ENCODE results near the gene COL5A2.

COL5A2 gene

DNA sequence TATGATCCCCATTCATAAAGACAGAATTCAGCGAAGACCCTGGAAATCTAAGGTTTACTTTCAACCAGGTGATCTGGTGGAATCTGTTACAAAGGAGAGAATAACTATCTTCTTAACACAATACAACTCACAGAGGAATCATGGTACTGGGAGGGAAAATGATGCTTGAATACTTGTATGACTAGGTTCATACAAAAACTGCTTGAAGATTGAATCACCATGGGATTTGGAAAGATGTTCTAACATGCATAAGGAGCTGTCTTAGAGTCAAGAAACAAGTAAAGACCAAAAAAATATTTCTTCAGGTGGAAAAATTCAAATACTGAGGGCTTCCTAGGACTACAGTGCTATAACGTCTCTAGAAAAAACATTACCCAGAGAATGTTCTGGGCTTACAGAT is 32.2 kb downstream of the COL5A2 start:
- no peak for DNase-seq (ENCODE audit: low spot score)

DNA sequence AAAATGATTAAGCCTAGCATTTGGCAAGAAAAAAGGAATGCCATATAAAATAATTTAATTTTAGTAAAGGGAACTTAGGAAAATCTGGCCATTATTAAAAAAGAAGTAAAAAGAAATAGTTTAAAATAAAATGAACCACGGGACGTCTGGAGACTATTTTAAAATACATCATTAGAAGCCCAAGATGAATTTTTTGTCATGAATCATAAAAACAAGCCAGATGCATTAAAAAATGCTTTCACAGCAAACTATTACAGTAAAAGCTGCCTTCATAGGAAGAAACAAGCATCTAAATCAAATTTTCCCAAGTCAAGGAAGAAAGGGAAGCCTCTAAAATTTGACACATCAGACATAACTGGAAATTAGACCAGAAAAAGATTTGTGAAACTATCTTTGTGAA is 33.0 kb downstream of the COL5A2 start:
- no peak for DNase-seq (ENCODE audit: low spot score)

DNA sequence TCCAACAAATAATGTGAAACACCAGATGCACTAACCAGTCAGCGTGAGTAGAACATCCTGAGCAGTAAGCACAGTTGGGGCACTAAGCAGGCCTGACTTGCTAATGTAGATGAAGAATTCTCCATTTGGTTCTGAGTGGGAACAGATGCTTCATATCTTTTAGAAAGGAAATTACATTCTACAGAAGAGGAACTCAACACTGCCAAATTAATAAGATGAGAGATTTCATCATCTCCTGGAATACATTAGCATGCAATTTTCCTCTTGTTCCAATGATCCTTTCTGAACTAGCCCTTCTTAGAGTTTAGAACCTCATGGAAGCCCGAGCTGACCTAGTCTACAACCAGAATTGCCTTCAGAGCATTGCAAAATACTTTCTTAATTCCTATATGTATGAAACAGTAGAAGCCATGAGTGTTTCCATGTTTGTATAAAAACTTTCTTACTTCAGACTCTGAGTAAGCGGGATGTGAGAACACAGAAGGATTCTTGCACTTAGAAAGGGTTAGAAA is 34.8 kb downstream of the COL5A2 start:
- DNase-seq (ENCODE audit: low spot score) = no peak

DNA sequence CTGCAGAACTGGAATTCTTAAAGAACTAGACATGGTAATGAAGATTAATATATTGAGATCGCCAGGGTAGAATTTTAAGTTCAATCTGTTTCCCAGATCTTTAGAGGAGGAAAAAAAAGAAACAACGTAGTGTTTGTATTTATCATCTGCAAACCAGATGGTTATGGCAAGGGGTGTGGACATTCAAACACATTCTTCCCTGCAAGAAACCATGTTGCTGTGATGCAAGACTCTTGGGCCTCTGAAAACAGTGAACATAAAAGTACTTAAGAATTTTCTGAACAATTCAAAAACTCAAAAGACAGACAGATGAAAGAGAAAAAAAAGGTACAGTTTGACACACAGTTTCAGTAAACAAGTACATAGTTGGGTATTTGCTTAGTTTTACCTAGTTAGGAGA is 35.6 kb downstream of the COL5A2 start:
- no peak for DNase-seq (ENCODE audit: low spot score)

DNA sequence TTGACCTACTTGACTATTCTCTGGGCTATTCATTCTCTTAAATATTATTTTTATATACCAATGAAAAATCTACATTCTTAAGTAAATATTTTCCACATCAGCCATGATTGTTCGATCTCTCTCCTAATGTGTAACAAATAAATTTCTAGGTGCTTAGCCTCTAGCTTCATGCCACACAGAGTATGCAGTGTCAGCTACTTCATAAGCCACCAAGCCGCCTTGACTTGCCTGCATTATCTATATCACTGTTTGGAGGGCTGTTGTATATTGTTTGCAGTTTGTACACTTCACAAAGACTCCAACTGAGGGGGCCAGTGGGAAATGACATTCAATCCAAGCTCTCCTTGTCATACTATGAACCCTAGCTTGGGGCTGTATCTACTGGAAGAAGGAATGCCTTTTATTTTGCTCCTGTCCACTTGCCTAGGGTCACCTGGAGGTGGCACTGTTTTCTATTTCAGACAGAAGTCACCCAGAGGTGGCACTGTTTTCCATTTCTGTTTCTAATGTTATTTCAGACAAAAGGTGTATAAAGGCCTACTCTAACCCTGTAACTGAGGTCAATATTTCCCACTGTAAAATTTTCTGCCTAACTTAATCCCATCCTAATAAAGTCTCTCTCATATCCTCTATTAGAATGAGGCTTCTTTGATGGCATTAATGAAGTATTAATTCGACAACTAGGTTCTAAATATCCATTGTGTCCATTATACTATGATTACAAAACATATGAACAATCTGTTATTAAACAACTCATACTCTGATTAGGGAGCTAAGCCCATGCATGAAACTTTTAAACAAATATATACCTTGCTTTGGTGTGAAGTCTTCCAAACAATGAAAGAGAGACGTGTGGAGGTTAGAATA is 36.4 kb downstream of the COL5A2 start:
- no peak for DNase-seq (ENCODE audit: low spot score)

DNA sequence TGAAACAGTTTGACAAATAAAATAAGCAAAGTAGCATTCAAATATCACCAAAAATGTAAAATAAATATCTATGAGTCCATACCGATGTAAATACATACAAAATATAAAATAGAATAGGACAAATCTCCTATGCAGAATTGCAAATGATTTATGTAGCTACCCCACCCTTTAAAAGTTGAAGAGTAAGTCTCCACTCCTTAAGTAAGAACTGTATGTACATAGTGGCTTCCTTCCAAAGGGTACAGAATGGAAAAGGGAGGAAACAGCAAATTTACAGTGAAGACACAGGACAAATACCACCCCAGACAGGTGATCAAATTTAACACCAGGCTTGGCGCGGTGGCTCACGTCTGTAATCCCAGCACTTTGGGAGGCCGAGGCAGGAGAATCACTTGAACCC is 40.8 kb downstream of the COL5A2 start:
- no peak for DNase-seq (ENCODE audit: low spot score)

DNA sequence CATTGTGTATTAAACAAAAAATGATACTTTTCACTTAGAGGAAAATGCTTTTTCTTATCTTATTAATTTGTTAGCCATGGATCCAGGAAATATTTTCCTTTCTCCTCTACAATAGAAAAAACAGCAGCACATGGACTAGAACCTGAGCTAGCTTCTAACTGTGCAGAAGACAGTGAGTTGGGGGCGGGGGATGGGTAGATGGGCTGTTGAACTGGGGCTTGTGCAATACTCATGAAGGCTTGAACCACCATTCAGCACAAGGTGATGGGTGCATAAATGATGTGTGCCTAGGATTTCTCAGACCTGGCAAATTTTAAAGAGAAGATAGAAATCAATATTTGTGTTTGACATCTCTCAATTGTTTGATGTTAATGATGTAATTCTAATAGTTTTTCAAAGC is 42.0 kb downstream of the COL5A2 start:
- no peak for DNase-seq (ENCODE audit: low spot score)

DNA sequence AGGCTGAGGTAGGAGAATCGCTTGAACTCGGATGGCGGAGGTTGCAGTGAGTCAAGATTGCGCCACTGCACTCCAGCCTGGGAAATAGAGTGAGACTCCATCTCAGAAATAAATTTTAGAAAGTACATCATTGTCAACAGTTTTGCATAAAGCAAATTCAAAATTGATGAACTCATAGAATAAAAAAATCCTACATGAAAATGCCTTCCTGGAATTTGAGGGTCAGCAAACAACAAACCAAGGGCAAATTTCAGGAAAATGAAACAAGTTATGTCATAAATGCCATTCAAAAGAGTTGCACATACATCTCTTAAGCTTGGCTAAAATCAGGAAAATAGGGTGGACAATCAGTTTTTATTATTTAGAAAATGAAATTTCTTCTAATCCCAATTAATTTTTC is 45.1 kb downstream of the COL5A2 start:
- no peak for DNase-seq (ENCODE audit: low spot score)

DNA sequence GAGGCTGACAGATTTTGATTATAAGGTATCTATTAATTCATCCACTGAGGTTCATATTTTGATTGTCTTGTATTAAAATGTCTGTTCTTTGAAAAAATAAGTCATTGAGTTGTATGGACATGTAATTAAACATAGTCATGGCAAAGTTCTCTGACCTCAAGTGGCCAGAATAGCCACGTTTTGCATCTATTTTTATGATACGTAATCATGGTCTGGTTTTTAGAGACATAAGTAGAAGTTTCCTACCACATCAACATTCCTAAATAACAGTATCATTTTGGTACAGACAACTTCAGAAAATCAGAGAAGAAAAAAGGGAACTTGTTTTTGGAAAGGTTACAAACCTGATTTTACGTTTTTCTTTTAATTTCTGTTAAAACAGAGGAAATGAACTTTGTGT is 47.6 kb downstream of the COL5A2 start:
- no peak for DNase-seq (ENCODE audit: low spot score)

DNA sequence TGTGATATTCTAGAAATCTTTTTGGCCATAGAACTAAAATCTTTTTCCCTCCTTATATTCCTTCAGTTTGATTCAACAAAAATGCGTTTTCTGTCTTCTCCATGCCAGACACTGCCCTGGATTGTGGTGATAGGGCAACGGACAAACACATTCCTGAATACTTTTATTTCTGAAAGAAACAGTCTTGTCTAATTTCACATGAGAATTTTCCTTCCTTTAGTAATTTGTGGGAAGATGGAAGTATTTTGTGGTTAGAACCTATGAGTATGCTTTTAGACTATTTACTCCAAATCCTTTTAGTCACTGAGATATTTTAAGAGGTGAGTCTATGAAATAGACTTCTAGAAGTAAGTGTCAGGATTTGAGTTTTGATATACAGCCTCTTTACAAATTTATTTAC is 49.6 kb downstream of the COL5A2 start:
- no peak for DNase-seq (ENCODE audit: low spot score)

DNA sequence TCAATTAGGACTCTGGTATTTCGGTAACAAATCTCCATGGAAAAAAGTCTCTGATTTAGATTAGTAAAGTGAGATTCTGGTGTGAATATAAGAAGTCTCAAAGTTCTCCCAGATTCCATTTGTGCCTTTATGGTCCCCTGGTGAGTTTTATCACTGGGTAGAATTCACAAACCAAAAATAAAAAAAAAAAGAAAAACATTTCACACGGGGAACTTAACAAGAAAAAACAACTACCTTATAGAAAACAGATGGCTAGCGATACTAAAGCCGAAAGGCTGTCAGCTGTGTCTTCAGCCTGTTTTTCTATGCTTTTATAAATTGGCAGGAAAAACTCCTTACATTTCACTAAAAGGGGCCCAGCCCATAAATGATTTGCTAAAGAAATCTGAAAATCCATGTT is 50.6 kb downstream of the COL5A2 start:
- DNase-seq (ENCODE audit: low spot score) = no peak

DNA sequence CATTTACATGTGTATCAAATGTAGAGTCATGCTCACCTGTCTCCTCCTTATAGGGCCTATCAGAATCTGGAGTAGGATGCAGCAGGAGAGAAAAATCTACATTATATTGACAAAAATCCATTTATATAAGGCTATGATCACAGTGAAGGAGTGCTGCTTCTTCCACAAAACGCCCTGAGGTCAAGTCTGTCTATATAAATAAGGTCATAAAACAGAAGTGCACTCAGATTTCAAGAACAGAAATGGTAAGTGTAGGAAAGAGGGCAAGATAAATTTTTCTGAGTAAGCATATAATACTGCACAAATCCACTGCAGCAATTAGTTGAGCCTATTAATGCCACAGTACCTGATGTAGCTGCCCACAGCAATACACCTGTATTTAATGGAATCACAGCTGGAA is 51.8 kb downstream of the COL5A2 start:
- no peak for DNase-seq (ENCODE audit: low spot score)

DNA sequence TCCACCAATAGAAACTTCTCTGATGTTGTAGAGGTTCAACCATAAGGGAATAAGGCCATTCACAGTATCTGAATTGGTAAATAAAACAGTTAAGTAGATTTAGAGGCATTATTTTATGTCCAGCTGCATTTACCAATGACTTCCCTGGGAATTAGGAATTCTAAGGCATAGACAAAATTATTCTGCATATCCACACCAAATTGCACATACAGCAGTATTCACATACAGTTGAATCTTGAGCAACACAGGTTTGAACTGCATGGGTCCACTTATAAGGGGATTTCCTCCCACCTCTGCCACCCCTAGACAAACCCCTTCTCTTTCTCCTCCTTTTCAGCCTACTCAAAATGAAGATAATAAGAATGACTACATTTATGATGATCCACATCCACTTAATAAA is 54.4 kb downstream of the COL5A2 start:
- DNase-seq (ENCODE audit: low spot score) = no peak

DNA sequence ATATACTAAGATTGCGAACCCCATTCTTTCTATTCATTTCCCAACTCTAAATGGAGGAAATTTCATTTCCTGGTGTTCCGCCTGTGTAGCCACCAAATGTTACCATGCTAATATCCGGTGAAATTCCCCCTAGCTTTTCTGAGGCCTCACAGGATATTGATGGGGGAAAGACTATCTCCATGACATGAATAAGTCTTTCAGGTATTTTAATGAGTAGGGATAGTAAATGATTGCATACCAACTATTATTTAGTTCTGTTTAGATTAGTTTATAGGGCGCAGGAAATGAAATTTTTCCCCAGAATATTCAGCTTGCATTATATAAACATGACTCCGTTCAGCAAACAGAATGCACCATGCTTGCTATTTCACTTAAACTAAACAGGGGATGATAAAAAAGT is 55.4 kb downstream of the COL5A2 start:
- no peak for DNase-seq (ENCODE audit: low spot score)

DNA sequence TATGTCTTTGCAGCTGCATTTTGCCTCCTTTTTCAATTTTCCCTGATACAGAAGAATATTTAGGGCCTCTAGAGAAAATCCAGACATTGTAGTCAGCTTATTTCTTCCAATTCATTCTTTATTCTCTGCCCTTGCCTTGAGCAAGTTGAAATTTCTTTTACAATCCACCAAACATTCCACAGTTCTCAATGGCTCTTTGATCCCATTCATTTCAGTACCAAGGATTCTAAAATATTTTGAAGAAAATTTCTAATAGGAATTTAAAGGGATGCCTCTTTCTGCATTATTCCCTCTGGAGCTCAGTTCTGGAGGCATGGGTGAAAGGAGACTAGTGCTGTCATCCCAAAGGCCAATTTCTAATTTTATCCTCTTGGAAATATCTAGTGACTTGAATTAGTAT is 61.2 kb downstream of the COL5A2 start:
- no peak for DNase-seq (ENCODE audit: low spot score)

DNA sequence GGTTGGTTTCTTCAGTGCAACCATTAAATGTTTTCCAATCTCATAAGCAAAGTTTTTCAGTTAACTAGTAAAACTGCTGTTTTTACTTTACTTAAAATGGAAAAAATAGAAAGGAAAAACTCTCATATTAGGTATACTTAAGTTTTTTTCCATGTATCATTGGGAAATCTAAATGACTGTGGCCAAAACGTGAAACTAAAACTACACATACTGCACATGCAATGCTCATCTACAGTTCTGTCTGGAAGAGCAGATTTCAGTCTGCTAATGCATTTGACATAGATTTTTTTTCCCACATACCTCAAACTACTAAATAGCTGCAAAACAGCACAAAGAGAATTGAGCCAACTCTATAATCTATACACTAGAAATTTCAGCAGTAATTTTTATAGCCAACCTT is 62.6 kb downstream of the COL5A2 start:
- DNase-seq (ENCODE audit: low spot score) = no peak

DNA sequence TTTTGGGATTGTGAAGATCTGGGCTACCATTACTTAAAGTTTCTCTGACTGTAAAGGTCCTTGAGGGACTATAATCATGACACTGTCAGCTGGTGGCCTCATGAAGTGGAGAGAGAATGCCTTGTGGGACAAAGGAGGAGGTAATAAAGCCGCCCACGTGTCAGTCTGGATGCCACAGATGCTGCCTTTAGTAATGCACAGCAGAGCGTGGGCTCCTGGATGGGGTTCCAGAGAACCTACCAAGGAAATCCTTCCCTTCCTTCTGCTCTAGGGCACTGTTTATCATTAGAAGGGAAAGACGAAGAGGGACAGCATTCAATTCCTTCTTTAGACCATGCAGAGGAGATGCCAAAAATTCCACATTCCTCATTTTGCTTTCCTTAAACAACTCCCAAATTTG is 63.5 kb downstream of the COL5A2 start:
- no peak for DNase-seq (ENCODE audit: low spot score)

DNA sequence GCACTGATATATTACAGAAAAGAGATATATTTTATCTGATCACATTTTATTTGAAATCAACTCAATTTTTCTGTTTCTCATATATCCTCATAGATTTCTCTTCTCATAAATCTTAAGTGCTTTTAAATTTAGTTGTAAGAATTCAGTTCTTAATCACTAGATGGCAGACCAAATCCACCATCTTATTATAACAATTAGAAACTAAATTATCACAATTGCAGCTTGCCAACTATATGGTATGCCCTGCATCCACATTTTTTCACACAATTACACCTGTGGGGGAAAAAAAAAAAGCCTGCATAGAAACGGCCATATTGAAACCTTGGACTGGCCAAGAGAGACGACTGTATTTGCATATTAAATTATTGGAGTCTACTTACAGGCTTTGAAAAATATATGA is 64.4 kb downstream of the COL5A2 start:
- no peak for DNase-seq (ENCODE audit: low spot score)

DNA sequence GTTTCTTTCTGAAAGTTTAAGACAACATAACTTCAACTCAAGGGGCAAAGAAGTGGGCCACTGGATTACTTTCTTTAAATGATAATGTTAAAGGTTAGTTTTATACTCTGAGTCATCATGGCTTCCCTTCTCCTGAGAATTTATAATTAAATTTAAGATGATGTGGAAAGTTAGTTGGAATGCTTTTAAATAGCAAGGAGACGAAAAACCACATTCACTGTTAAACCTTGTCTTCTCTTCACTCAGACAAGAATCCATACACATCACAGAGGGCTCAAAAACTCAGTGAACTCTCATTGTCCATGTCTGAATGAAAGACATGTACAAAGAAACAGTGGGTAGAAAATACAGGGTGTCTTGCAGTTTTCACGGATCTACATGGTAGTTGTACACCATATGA is 65.6 kb downstream of the COL5A2 start:
- no peak for DNase-seq (ENCODE audit: low spot score)

DNA sequence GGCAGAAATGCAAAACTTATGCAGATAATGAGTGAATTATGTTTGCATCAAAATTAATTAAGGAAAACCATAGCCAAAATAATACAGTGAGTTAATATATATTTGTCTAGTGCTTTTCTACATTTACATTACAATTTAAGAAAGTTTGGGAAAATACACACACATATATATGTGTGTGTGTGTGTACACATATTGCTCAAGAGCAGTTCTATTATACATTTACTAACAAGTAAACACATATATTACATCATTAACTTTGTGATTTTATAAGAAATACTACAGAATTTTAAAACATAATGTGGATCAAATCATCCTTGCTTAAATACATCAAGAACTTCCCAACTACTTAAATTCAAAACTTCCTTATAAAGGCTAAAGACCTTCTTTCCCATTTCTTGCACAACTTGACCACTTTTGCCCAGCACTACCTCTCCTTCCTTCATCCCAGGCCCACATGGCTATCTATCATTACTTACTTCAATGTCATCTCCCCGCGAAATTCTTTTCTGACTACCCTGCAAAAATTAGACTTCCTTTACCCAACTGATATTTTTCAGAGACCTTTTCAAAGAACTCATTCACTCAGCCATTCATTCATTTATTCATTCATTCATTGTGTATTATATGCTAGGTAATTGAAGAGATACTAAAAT is 68.4 kb downstream of the COL5A2 start:
- no peak for DNase-seq (ENCODE audit: low spot score)

DNA sequence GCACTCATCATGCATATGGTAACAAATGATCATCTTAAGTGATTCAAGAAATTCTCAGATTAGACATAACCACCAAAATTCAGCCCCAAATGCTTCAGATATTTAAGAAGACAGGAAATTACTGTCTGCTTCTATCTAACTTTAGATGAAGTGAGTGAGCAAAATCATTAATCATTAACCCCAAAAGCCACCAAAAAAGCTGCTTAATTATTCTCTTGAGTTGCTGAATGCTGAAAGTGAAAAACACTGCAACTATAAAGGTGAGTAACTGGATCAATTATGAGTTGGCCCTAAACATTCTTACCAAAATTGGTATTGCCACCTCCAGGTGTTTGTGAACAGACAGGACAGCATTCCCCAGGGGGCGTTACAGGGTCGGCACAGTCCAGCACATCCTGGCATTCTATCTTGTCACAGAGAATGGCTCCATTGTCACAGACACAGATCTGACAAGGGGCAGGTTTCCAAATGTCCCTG is 69.6 kb downstream of the COL5A2 start:
- DNase-seq (ENCODE audit: low spot score) = no peak

DNA sequence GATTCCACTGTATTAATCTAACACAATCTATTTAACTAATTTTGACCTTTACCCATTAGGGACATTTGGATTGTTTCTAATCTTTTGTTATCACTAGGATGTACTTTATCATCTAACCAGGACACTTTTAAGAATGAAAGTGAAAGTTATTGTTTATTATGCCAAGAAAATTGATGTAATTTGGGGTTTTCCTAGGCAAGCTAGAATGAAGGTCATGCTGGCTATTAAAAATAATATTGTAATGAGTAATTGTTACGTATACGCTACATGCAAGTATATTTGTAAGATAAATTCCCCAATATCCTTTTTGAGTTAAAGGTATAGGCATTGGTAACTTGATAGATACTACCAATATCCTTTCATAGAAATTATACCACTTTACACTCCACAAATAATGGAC is 74.6 kb downstream of the COL5A2 start:
- DNase-seq (ENCODE audit: low spot score) = no peak

DNA sequence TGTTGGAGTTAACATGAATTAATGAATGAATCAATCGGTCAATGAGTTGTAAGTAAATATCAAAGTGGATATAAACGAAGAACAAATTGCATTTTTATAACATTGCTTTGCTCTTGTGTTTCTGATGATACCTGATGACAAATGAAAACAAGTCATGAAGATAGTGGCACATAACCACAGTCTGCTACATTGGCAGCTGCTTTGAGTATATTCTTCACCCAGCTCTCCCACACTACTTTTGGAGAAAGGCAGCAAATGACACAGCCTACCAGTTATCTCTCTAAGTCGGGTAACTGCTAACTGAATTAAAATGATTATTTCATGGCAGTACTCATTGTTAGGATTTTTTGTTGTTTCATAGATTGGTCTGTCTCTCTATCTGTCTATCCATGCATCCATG is 76.8 kb downstream of the COL5A2 start:
- no peak for DNase-seq (ENCODE audit: low spot score)

DNA sequence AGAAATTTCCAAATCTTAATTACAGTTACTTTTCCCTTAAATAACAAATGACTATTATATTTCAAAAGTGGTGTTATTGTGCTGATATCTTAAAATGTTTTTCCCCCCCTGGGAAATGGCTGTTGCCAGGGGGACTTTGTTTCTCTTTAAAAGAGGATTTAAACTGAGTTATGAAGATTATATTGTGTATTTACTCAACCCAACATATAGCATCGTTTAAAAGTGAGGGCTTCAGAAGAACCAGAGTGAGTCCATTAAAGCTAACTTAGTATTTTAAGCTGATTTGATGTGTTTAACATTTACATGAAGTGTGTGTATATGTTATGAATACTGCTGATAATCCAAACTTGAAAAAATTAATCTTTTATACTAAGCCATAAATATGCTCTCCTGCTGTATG is 81.6 kb downstream of the COL5A2 start:
- DNase-seq (ENCODE audit: low spot score) = no peak

Measured in left forelimb (tissue), 1 donor.